D341Med (cell line): Measurements from ENCODE around the gene PHTF2.

Source experiments
- DNase-seq: peaks from one replicate; pipeline ENCODE4 v3.0.0; 2012; ENCODE audit warnings: low spot score

PHTF2 gene

DNA sequence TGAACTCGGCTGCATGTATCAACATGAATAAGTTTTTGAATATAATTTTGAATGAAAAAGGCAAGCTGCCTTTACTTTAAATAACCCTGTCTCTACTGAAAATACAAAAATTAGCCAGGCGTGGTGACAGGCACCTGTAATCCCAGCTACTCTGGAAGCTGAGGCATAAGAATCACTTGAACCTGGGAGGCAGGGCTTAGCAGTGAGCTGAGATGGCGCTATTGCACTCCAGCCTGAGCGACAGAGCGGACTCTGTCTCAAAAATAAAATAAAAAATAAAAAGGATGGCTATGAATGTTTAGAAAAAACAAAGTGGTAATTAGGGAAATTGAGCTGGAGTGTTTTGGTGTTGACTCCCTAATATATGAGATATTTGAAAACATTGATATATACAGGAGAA is 133.3 kb downstream of the PHTF2 start:
- no peak for DNase-seq

DNA sequence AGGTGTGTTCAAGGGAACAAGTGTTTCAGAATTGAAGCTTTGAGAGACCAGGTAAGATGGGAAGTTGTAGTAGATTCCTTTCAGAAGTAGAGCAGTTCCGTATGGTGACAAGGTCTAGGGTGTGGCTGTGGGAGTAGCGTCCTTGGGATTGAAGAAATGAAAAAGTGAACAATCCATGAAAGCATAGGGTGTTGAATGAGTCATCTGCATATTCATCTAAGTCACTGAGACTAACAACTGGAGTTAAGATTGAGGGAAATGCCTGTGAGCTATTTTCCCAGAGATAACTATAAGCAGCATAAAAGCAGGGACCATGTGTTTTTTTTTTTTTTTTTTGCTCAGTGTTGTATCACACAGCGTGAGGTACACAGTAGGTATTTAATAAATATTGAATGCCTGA is 134.8 kb downstream of the PHTF2 start:
- DNase-seq = no peak

DNA sequence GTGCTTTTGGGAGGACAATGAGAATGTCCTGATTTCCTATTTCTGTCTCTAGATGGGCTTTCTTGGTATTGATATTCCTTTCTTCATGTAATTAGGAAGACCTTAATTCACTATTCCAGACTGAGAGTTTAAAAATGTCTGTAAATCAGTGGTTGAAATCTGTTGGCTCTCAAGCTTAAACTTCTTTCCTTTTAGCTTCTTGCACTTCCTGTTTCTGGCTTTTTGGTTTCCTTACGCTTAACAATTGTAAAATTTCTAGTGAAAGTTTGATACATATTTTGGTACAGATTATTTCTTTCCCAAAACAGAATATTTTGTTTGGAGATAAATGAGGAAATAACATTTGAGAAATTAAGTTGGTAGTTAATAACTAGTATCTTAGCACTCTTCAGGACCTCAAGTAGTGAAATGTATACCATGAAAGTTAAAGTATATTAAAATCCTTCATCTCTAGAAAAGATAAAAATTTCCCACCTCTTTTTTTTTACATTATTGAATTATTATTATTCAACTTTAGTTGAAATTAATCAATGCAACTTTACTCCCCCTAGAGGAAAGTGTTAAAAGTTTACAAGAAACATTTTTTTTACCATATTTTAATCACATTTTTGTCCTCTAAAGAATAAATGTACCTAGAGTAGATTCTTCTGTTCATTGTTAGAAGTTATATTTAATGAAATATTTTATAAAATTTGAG is 137.2 kb downstream of the PHTF2 start:
- DNase-seq = no peak

GRCh38 chr7:77940647-77941046 is 142.1 kb downstream of the PHTF2 start:
- DNase-seq = peak; percentile 43

- no peak for DNase-seq
These were observed 143.9 kb downstream of the PHTF2 start for GRCh38 chr7:77942431-77942830.

DNA sequence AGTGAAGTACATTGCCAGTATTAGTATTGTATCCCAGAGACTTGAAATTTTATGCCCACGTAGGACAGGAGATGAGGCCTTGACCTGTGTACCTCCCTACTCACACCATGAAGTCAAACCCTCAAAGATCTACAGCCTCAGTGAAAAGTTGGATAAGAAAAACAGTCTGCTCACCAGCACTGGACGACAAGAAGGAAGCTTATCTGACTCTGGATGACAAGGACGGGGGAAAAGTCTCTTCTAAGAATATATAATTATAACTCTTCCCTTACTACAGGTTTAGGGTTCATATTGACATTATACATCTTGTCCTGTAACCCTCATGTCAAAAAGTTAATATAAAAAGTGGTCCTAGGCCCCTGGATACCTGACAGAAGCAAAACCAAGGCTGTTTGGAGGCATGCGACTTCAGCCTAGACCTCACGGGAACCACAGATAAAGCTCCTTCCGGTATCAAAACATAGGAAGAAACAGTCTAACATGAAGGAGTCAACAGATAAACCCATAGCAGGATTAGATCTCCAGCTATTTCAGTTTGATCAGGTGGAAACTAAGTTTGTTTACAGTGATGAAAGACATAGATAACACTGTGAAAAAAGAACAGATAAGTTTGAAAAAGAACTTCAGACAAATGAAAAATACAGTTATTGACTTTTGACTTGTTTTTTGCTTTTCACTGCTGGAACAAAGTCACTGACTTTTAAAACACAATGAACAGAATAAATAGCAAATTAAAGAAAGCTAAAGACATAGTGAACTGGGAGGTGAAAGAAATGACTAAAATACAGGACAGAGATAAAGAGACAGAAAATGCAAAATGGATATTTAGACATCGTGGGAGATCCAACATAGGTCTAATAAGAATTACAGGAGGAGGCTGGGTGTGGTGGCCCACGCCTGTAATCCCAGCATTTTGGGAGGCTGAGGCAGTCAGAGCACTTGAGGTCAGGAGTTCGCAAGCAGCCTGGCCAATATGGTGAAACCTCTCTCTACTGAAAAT is 145.9 kb downstream of the PHTF2 start:
- DNase-seq = no peak

- no peak for DNase-seq
These were observed 152.0 kb downstream of the PHTF2 start for GRCh38 chr7:77950548-77950947.

GRCh38 chr7:77954773-77955555 is 156.4 kb downstream of the PHTF2 start:
- DNase-seq = no peak

DNA sequence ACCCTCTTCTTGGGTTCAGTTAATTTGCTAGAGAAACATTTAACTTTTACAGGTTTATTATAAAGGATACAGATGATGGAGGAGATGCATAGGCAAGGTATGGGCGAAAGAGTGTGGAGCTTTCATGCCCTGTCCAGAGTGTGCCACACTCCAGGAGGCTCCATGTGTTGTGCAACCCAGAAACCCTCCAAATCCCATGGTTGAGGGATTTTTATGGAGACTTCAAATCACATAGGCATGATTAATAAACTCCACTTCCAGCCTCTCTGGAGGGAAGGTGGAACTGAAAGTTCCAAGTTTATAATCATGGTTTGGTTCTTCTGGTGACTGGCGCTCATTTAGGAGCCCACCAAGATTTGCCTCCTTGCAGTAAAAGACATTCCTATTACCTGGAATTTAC is 159.9 kb downstream of the PHTF2 start:
- no peak for DNase-seq

DNA sequence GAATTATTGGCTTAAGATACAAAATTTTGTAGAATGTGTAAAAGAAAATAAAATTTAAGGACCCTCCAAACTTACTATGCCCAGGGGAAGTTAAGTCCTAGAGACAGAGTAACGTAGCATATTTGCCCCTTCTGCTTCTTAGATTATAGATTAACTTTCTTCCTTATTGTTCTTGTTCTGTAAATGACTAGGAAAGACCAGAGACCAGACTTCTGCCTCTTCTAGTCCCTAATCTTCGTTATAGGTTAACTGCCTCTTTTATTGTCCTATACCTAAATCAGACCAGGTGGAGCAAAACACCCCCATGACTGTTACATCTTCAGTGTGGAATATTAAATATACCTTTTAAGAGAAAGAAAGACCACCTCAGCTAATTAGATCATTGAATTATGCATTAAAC is 160.5 kb downstream of the PHTF2 start:
- no peak for DNase-seq

DNA sequence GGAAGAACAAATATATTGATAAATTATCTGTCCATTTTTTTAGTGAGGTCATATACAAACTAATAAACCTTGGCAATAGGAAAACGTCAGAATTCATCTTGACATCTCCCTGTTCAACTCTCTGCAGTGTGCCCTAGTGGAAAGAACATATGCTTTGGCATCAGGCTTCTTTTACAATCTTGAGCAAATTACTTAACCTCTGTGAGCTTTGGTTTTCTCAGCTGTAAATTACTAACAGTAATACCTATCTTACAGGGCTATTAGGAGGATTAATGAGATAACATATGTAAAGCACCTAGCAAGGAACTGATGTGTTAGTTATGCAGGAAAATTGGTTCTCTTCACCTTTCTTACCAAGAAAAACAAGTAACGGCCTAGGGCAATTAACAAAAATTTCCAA is 161.8 kb downstream of the PHTF2 start:
- DNase-seq = no peak

GRCh38 chr7:77967429-77967828 is 168.9 kb downstream of the PHTF2 start:
- no peak for DNase-seq

GRCh38 chr7:77971726-77972125 is 173.2 kb downstream of the PHTF2 start:
- no peak for DNase-seq

DNA sequence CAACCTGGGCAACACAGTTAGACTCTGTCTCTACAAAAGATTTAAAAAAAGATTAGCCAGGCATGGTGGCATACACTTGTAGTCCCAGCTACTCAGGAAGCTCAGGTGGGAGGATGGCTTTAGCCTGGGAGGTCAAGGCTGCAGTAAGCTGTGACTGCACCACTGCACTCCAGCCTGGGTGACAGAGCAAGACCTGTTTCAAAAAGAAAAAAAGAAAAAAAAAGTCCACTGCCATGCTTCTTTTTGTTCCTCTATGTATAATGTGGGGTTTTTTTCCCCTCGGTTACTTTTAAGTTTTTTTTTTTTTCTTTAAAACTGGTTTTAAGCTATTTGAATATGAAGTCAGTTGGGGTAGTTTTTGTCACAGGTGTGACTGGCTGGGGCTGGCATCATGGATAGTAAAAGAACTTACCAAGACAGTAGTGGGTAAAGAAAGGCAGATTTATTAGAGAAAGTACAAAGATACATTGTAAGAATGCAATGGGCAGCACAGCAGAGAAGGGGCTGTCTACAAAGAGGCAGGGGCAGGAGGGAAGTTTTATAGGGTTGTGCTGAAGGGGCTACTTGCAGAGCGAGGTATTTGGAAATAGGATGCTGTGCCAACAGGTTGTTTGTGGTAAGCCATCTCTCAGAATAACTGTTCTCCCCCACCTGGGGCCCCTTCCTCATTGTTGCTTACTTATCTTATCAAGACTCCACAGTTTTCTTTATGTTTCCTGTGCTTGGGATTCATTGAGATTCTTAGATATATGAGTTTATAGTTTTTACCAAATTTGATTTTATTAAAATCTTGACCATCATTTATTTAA is 177.3 kb downstream of the PHTF2 start:
- DNase-seq = no peak

- no peak for DNase-seq
These were observed 180.6 kb downstream of the PHTF2 start for GRCh38 chr7:77979219-77979618.

- no peak for DNase-seq
These were observed 181.6 kb downstream of the PHTF2 start for GRCh38 chr7:77980087-77980713.

- no peak for DNase-seq
These were observed 184.5 kb downstream of the PHTF2 start for GRCh38 chr7:77982926-77983550.

DNA sequence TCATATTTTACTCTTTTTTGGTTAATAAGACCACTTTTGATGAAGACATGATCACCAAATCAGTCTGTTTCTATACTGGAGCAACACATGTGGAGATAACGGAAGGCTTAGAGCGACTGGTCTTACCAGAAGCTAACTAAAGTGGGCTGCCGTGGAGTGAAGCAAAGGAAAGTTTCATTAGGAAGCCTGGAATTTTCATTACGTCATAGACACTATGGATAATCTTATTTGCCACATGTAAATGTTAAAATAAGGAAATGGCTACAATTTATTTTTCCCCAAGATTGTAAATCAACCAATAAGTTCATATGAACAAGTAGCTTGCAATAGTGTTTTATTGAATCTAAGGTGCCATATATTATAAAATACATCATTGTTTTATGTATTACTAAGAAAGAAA is 185.4 kb downstream of the PHTF2 start:
- no peak for DNase-seq

GRCh38 chr7:77985232-77985973 is 186.8 kb downstream of the PHTF2 start:
- DNase-seq = no peak

- no peak for DNase-seq
These were observed 187.4 kb downstream of the PHTF2 start for GRCh38 chr7:77985974-77986339.
